Left ventricle myocardium inferior (tissue), 1 donor: ENCODE measurements around the gene CSTPP1. TPM values are rescaled to one million over a fixed set of nuclear protein-coding genes. Genes with fewer than 3 reads are reported as not detected.

Source experiments
- microRNA-seq: library from miRNA; unstranded; fragments of <30 nt; microRNA quantifications from one replicate; pipeline ENCODE4 v1.2.0, GENCODE V29; 2020
- total RNA-seq: library from RNA; stranded (reverse); fragmentation: NEBNext Ultra II Directional; extraction: Animal tissue kit (Norgen Biotek cat#: 25700); gene quantifications from one replicate; pipeline ENCODE4 v1.2.1, GENCODE V29; 2021
- donor health status: DM: no; HTN: yes; CAD: no; lungs with severe emphysema.

CSTPP1 gene
- total RNA-seq, 1 donor from 2014 or later, result 12.9 TPM

Small RNAs within 50 kb of the gene (microRNA-seq; reads per million reads assigned to microRNA genes)
- gene MIR6745, result not detected

Other genes starting within 250 kb of the CSTPP1 start
- gene ARHGAP1, start 236.1 kb upstream of the CSTPP1 start, total RNA-seq, result 101 TPM
- 7.3 TPM for gene ZNF408, start 235.7 kb upstream of the CSTPP1 start, total RNA-seq
- not detected for gene F2, start 217.5 kb upstream of the CSTPP1 start, total RNA-seq
- 78.8 TPM for gene CKAP5, start 90.5 kb upstream of the CSTPP1 start, total RNA-seq
- gene LRP4, start 18.2 kb upstream of the CSTPP1 start, total RNA-seq, result 22.0 TPM
- 47.8 TPM for gene ARFGAP2, start 240.1 kb downstream of the CSTPP1 start, total RNA-seq
- 198 TPM for gene PACSIN3, start 249.7 kb downstream of the CSTPP1 start, total RNA-seq